Loucy (cell line): ENCODE results near the gene IGFLR1.
"Not testable (repeated sequence)": the region's sequence is repeated elsewhere in the genome, so short reads cannot be mapped to it uniquely, and the experiment has no call there.

Source experiments
- H2AFZ ChIP-seq: fragments of 200-600 bp; sonication (generic); 2 replicates; pipeline ENCODE4 v1.6.0; 2016; ENCODE audit warnings: antibody characterized with exemption, mild to moderate bottlenecking, low read length, moderate library complexity
- H3F3A ChIP-seq: fragments of 200-600 bp; 2 replicates; pipeline ENCODE4 v1.6.0; 2016; ENCODE audit warnings: antibody characterized with exemption, low read depth, mild to moderate bottlenecking
- H3K27me3 ChIP-seq: fragments of 200-600 bp; sonication (generic); 2 replicates; pipeline ENCODE4 v1.6.1; 2014; ENCODE audit warnings: low read length, mild to moderate bottlenecking; ENCODE audit not compliant: insufficient read depth, poor library complexity, severe bottlenecking
- H3K36me3 ChIP-seq: fragments of 200-600 bp; sonication (generic); 2 replicates; pipeline ENCODE4 v1.6.1; 2016; ENCODE audit warnings: low read length; ENCODE audit not compliant: insufficient read depth
- H3K4me1 ChIP-seq: fragments of 200-600 bp; sonication (generic); 2 replicates; pipeline ENCODE4 v1.5.1; 2014; ENCODE audit warnings: low read length, mild to moderate bottlenecking; ENCODE audit not compliant: insufficient read depth, poor library complexity, severe bottlenecking
- H3K4me2 ChIP-seq: fragments of 200-600 bp; sonication (generic); 2 replicates; pipeline ENCODE4 v1.6.0; 2014; ENCODE audit warnings: antibody characterized with exemption, low read length, low read depth, mild to moderate bottlenecking; ENCODE audit not compliant: poor library complexity, severe bottlenecking
- H3K4me3 ChIP-seq: fragments of 200-600 bp; sonication (generic); 2 replicates; pipeline ENCODE4 v1.5.1; 2014; ENCODE audit warnings: low read length, mild to moderate bottlenecking, mixed read lengths; ENCODE audit not compliant: poor library complexity, severe bottlenecking
- H3K79me2 ChIP-seq: fragments of 200-600 bp; sonication (generic); 2 replicates; pipeline ENCODE4 v1.6.1; 2014; ENCODE audit warnings: low read length; ENCODE audit not compliant: insufficient read depth
- H3K9ac ChIP-seq: fragments of 200-600 bp; sonication (generic); 2 replicates; pipeline ENCODE4 v1.6.0; 2014; ENCODE audit warnings: mild to moderate bottlenecking, low read depth, low read length, moderate library complexity; ENCODE audit not compliant: poor library complexity, severe bottlenecking
- H3K9me2 ChIP-seq: fragments of 200-600 bp; sonication (generic); replicated peaks from 2 replicates; pipeline ENCODE4 v1.6.1; 2016; ENCODE audit warnings: low read depth, low read length, mixed read lengths
- H3K9me3 ChIP-seq: fragments of 200-600 bp; sonication (generic); 2 replicates; pipeline ENCODE4 v1.6.1; 2014; ENCODE audit warnings: mild to moderate bottlenecking, antibody characterized with exemption, low read length, low read depth; ENCODE audit not compliant: insufficient read depth
- H4K20me1 ChIP-seq: fragments of 200-600 bp; sonication (generic); 2 replicates; pipeline ENCODE4 v1.6.0; 2014; ENCODE audit warnings: antibody characterized with exemption, low read length, mild to moderate bottlenecking; ENCODE audit not compliant: insufficient read depth, poor library complexity, severe bottlenecking
- EZH2phosphoT487 ChIP-seq: fragments of 200-600 bp; IDR thresholded peaks from 2 replicates; pipeline ENCODE4 v1.6.1; 2018; ENCODE audit warnings: antibody characterized with exemption, mild to moderate bottlenecking, moderate library complexity, borderline replicate concordance
- TF ChIP-seq, protein P1 (sequence below): fragments of 200-600 bp; sonication (generic); conservative IDR thresholded peaks from 2 replicates; pipeline ENCODE4 v1.5.1; 2014; ENCODE audit warnings: mild to moderate bottlenecking, antibody characterized with exemption, low read length

The IGFLR1 gene

GRCh38 chr19:35693422-35693821, 48.8 kb downstream of the IGFLR1 start:
- Histone ChIP-seq H2AFZ (no peak overlapping the region), H3K27me3 (no peaks in the 10 kb centered on the region), H3K9me2 (no peaks in the 10 kb centered on the region), H3K4me2 (no peak overlapping the region), H4K20me1 (no peaks in the 10 kb centered on the region), H3K36me3 (no peaks in the 10 kb centered on the region), H3K9me3 (no peaks in the 10 kb centered on the region), H3K4me1 (no peaks in the 10 kb centered on the region), H3F3A (no peaks in the 10 kb centered on the region), H3K4me3 (no peak overlapping the region), H3K9ac (no peak overlapping the region), H3K79me2 (no peaks in the 10 kb centered on the region)
- TF ChIP-seq, protein P1, sequence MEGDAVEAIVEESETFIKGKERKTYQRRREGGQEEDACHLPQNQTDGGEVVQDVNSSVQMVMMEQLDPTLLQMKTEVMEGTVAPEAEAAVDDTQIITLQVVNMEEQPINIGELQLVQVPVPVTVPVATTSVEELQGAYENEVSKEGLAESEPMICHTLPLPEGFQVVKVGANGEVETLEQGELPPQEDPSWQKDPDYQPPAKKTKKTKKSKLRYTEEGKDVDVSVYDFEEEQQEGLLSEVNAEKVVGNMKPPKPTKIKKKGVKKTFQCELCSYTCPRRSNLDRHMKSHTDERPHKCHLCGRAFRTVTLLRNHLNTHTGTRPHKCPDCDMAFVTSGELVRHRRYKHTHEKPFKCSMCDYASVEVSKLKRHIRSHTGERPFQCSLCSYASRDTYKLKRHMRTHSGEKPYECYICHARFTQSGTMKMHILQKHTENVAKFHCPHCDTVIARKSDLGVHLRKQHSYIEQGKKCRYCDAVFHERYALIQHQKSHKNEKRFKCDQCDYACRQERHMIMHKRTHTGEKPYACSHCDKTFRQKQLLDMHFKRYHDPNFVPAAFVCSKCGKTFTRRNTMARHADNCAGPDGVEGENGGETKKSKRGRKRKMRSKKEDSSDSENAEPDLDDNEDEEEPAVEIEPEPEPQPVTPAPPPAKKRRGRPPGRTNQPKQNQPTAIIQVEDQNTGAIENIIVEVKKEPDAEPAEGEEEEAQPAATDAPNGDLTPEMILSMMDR = no peak
- TF ChIP-seq EZH2phosphoT487 = no peak

DNA sequence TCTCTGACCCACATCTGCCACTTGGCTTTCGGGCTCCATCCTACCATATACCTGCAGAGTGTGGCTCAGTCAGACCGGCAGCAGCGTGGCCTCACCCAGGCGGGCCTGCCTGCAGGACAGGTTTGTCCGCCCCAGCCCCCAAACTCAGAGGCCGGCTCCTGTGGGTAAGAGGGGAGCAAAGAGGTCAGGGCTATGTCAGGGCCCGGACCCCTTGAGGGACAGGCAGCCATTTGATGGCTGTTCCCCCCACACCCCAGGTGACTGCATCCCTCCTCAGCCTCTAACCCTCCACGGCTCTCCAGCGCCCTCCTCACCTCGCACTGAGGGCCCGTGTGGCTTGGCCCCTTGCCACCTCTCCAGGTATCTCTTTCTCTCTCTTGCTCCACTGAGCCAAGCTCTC, 50.2 kb downstream of the IGFLR1 start:
- Histone ChIP-seq H3K9ac (no peak overlapping the region), H3K36me3 (no peaks in the 10 kb centered on the region), H3K4me1 (no peaks in the 10 kb centered on the region), H2AFZ (no peak overlapping the region), H3K27me3 (no peaks in the 10 kb centered on the region), H3K9me3 (no peaks in the 10 kb centered on the region), H3K79me2 (no peaks in the 10 kb centered on the region), H4K20me1 (no peaks in the 10 kb centered on the region), H3K4me3 (no peak overlapping the region), H3K9me2 (no peaks in the 10 kb centered on the region), H3K4me2 (no peak overlapping the region), H3F3A (no peaks in the 10 kb centered on the region)
- TF ChIP-seq, protein P1 = no peak
- TF ChIP-seq EZH2phosphoT487 = no peak

DNA sequence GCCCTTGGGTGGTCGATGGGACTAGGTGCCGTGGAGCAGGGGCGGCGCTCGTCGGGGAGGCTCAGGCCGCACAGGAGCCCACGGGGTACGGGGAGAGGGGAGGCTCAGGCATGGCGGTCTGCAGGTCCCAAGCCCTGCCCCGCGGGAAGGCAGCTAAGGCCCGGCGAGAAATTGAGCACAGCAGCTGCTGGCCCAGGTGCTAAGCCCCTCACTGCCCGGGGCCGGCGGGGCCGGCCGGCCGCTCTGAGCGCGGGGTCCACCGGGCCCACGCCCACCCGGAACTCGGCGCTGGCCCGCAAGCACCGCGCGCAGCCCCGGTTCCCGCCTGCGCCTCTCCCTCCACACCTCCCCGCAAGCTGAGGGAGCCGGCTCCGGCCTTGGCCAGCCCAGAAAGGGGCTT, 51.1 kb downstream of the IGFLR1 start:
- not testable (repeated sequence) for H3F3A ChIP-seq, H3K9me2 ChIP-seq, H3K9ac ChIP-seq, H3K4me1 ChIP-seq, H3K9me3 ChIP-seq, H3K4me3 ChIP-seq, H3K79me2 ChIP-seq, H3K27me3 ChIP-seq, H2AFZ ChIP-seq, H4K20me1 ChIP-seq, H3K36me3 ChIP-seq, H3K4me2 ChIP-seq

- H3K79me2 ChIP-seq = no peaks in the 10 kb centered on the region
- H3K9me3 ChIP-seq = no peaks in the 10 kb centered on the region
- no peaks in the 10 kb centered on the region for H3F3A ChIP-seq
- H4K20me1 ChIP-seq = no peaks in the 10 kb centered on the region
- no peak overlapping the region for H3K9ac ChIP-seq
- no peaks in the 10 kb centered on the region for H3K4me1 ChIP-seq
- H3K9me2 ChIP-seq = no peaks in the 10 kb centered on the region
- no peak for TF ChIP-seq EZH2phosphoT487
- TF ChIP-seq, protein P1 = no peak
- no peaks in the 10 kb centered on the region for H3K27me3 ChIP-seq
- H3K4me3 ChIP-seq = no peak overlapping the region
- no peak overlapping the region for H3K4me2 ChIP-seq
- H3K36me3 ChIP-seq = no peaks in the 10 kb centered on the region
- no peak overlapping the region for H2AFZ ChIP-seq
These were observed 52.4 kb downstream of the IGFLR1 start for GRCh38 chr19:35689836-35690235.
